OCI-LY7 (cell line): ENCODE data around the gene ECM2. TPM values are rescaled to one million over a fixed set of nuclear protein-coding genes. Genes with fewer than 3 reads are reported as not detected.

Source experiments
- BruUV-seq: library from RNA; stranded (reverse); fragments of 400-500 nt; replicated peaks from 2 replicates; lab custom pipeline; 2021; lab: Mats Ljungman, UMichigan
- CTCF ChIA-PET: fragments of 300-600 bp; sonication (Branson Sonifier 250); formaldehyde crosslinking; loops from one replicate; lab custom pipeline; 2022; ENCODE audit warnings: antibody characterized with exemption; ENCODE audit not compliant: unreplicated experiment; lab: Charles Lee
- POLR2A ChIA-PET: fragments of 300-600 bp; sonication (Branson Sonifier 250); formaldehyde crosslinking; loops from one replicate; lab custom pipeline; 2022; ENCODE audit warnings: antibody characterized with exemption; lab: Charles Lee
- DNase-seq: peaks from one replicate; pipeline ENCODE4 v3.0.0-alpha.2; 2015; ENCODE audit warnings: low spot score
- H2AFZ ChIP-seq: fragments of 200-600 bp; sonication (generic), shearing (Covaris generic); 2 replicates; pipeline ENCODE4 v1.6.1; 2014; ENCODE audit warnings: mild to moderate bottlenecking, antibody characterized with exemption, low read length, moderate library complexity
- H3K27ac ChIP-seq: fragments of 200-600 bp; sonication (generic); 2 replicates; pipeline ENCODE4 v1.5.1; 2014; ENCODE audit warnings: mixed run types, low read depth, mild to moderate bottlenecking, moderate library complexity, low read length, inconsistent platforms; ENCODE audit not compliant: poor library complexity, severe bottlenecking
- H3K36me3 ChIP-seq: fragments of 200-600 bp; sonication (generic); 2 replicates; pipeline ENCODE4 v1.6.1; 2014; ENCODE audit warnings: mild to moderate bottlenecking, antibody characterized with exemption, low read length, moderate library complexity, mixed read lengths; ENCODE audit not compliant: insufficient read depth
- H3K4me1 ChIP-seq: fragments of 200-600 bp; sonication (generic); 2 replicates; pipeline ENCODE4 v1.5.1; 2014; ENCODE audit warnings: mild to moderate bottlenecking, low read length; ENCODE audit not compliant: insufficient read depth, poor library complexity, severe bottlenecking
- H3K4me2 ChIP-seq: fragments of 200-600 bp; sonication (generic); 2 replicates; pipeline ENCODE4 v1.6.1; 2014; ENCODE audit warnings: mild to moderate bottlenecking, low read length
- H3K4me3 ChIP-seq: fragments of 200-600 bp; sonication (generic); 2 replicates; pipeline ENCODE4 v1.5.1; 2014; ENCODE audit warnings: mild to moderate bottlenecking, low read depth, low read length; ENCODE audit not compliant: poor library complexity, severe bottlenecking
- H3K79me2 ChIP-seq: fragments of 200-600 bp; sonication (generic); 2 replicates; pipeline ENCODE4 v1.6.1; 2016; ENCODE audit warnings: low read depth, mild to moderate bottlenecking, low read length, moderate library complexity, mixed read lengths; ENCODE audit not compliant: insufficient read depth
- H3K9me2 ChIP-seq: fragments of 200-600 bp; sonication (generic); 2 replicates; pipeline ENCODE4 v1.6.1; 2016; ENCODE audit warnings: mild to moderate bottlenecking, low read length, mixed read lengths; ENCODE audit not compliant: insufficient read depth
- H3K9me3 ChIP-seq: fragments of 200-600 bp; sonication (generic); 2 replicates; pipeline ENCODE4 v1.6.1; 2014; ENCODE audit warnings: mild to moderate bottlenecking, mixed run types, low read length, mixed read lengths
- H4K20me1 ChIP-seq: fragments of 200-600 bp; sonication (generic); 2 replicates; pipeline ENCODE4 v1.6.1; 2014; ENCODE audit warnings: mild to moderate bottlenecking, antibody characterized with exemption, low read length, moderate library complexity, mixed read lengths; ENCODE audit not compliant: insufficient read depth
- CTCF ChIP-seq: fragments of 200-600 bp; sonication (generic); conservative IDR thresholded peaks from 2 replicates; pipeline ENCODE4 v1.5.1; 2014; ENCODE audit warnings: mild to moderate bottlenecking, antibody characterized with exemption, low read length, moderate library complexity, mixed read lengths
- EZH2phosphoT487 ChIP-seq: fragments of 200-600 bp; sonication (generic); IDR thresholded peaks from 2 replicates; pipeline ENCODE4 v1.6.1; 2018; ENCODE audit warnings: low read depth, borderline replicate concordance, mild to moderate bottlenecking, mixed run types, antibody characterized with exemption, low read length, moderate library complexity, mixed read lengths
- intact Hi-C: fragments of 100-400 bp; cut with micrococcal nuclease; formaldehyde crosslinking; loops from one replicate; pipeline ENCODE4 v1.10.0; 2022; ENCODE audit not compliant: unreplicated experiment
- total RNA-seq, 2 experiments: library from RNA; depleted of rRNA in 1 of 2; stranded (reverse); fragments of >200 nt in 1 of 2; shearing (Covaris generic) in 1 of 2; gene quantifications; 2 replicates each; pipeline ENCODE4 v1.2.3, GENCODE V29; 2014 to 2022

Gene ECM2
- total RNA-seq, 2 experiments from 2014 or later: not detected

- no peaks in the 10 kb centered on the region for H3K9me3 ChIP-seq
- intact Hi-C loops: no loop called here
- H3K36me3 ChIP-seq: no peaks in the 10 kb centered on the region
- DNase-seq: no peak
- H3K4me2 ChIP-seq: no peak overlapping the region
- H3K79me2 ChIP-seq: no peaks in the 10 kb centered on the region
- H3K4me3 ChIP-seq: no peak overlapping the region
- no peaks in the 10 kb centered on the region for H3K4me1 ChIP-seq
- ChIA-PET POLR2A (no interaction called here), CTCF (no interaction called here)
- no peak overlapping the region for H3K27ac ChIP-seq
- TF ChIP-seq EZH2phosphoT487: no peak
- H3K9me2 ChIP-seq: no peaks in the 10 kb centered on the region
- BruUV-seq: no TSS peak
- no peak overlapping the region for H2AFZ ChIP-seq
- H4K20me1 ChIP-seq: no peaks in the 10 kb centered on the region
These were observed 7.3 kb downstream of the ECM2 start for GRCh38 chr9:92528522-92528849.

GRCh38 chr9:92527832-92528521 is 7.8 kb downstream of the ECM2 start:
- H2AFZ ChIP-seq: no peak overlapping the region
- H3K9me2 ChIP-seq: no peaks in the 10 kb centered on the region
- no peaks in the 10 kb centered on the region for H3K9me3 ChIP-seq
- H3K4me2 ChIP-seq: no peak overlapping the region
- ChIA-PET POLR2A (interaction anchor here (0.7 kb wide), 1 partner anchor 72 kb away, joined by 3 read pairs; no protein-coding TSS in a partner anchor), CTCF (no interaction called here)
- intact Hi-C loops: no loop called here
- no peaks in the 10 kb centered on the region for H4K20me1 ChIP-seq
- no TSS peak for BruUV-seq
- no peaks in the 10 kb centered on the region for H3K79me2 ChIP-seq
- no peak for DNase-seq
- H3K36me3 ChIP-seq: no peaks in the 10 kb centered on the region
- H3K27ac ChIP-seq: no peak overlapping the region
- no peak for TF ChIP-seq CTCF
- no peak for TF ChIP-seq EZH2phosphoT487
- no peaks in the 10 kb centered on the region for H3K4me1 ChIP-seq
- no peak overlapping the region for H3K4me3 ChIP-seq

- no peaks in the 10 kb centered on the region for H3K36me3 ChIP-seq
- ChIA-PET POLR2A (interaction anchor here (0.5 to 0.7 kb wide), 2 partner anchors 71 to 153 kb away, joined by 3 read pairs; no protein-coding TSS in a partner anchor), CTCF (no interaction called here)
- no peak overlapping the region for H3K4me2 ChIP-seq
- intact Hi-C loops: no loop called here
- no TSS peak for BruUV-seq
- no peak for TF ChIP-seq EZH2phosphoT487
- TF ChIP-seq CTCF: no peak
- no peak overlapping the region for H3K27ac ChIP-seq
- H4K20me1 ChIP-seq: no peaks in the 10 kb centered on the region
- no peak overlapping the region for H3K4me3 ChIP-seq
- H3K9me2 ChIP-seq: no peaks in the 10 kb centered on the region
- no peaks in the 10 kb centered on the region for H3K79me2 ChIP-seq
- H3K9me3 ChIP-seq: no peaks in the 10 kb centered on the region
- DNase-seq: no peak
- no peak overlapping the region for H2AFZ ChIP-seq
- no peaks in the 10 kb centered on the region for H3K4me1 ChIP-seq
These were observed 8.4 kb downstream of the ECM2 start for GRCh38 chr9:92527291-92527828.
